SK-N-SH (cell line): ENCODE results near the gene MRPS2.

Experiments used
- CTCF ChIP-seq: fragments of 200-600 bp; sonication (generic); IDR thresholded peaks from 2 replicates; pipeline ENCODE4 v1.6.1; 2017; ENCODE audit warnings: antibody characterized with exemption, mild to moderate bottlenecking, moderate library complexity
- EZH2phosphoT487 ChIP-seq: fragments of 200-600 bp; sonication (generic); IDR thresholded peaks from 2 replicates; pipeline ENCODE4 v1.6.1; 2017; ENCODE audit warnings: low read depth, mixed run types, mild to moderate bottlenecking, antibody characterized with exemption, moderate library complexity, borderline replicate concordance
- FOXJ3 ChIP-seq: sonication (generic); formaldehyde crosslinking; IDR thresholded peaks from 2 replicates; pipeline ENCODE4 v1.5.1; 2020; ENCODE audit warnings: mild to moderate bottlenecking, missing genetic modification reagents
- IRF3 ChIP-seq: fragments of 150-350 bp; IDR thresholded peaks from 2 replicates; pipeline ENCODE4 v1.6.1; 2016; ENCODE audit warnings: mild to moderate bottlenecking, low read depth, low read length
- MXI1 ChIP-seq: IDR thresholded peaks from 2 replicates; pipeline ENCODE4 v1.6.1; 2012; ENCODE audit warnings: mild to moderate bottlenecking, low read depth, low read length, improper control_type of control experiment
- POLR2AphosphoS5 ChIP-seq: IDR thresholded peaks from 2 replicates; pipeline ENCODE4 v1.6.1; 2012; ENCODE audit warnings: low read depth, low read length
- SIN3A ChIP-seq: IDR thresholded peaks from 2 replicates; pipeline ENCODE4 v1.6.1; 2012; ENCODE audit warnings: low read depth, mild to moderate bottlenecking, low read length, moderate library complexity, borderline replicate concordance
- USF2 ChIP-seq: fragments of 150-350 bp; IDR thresholded peaks from 2 replicates; pipeline ENCODE4 v1.6.1; 2017; ENCODE audit warnings: antibody characterized with exemption, low read length, low read depth, borderline replicate concordance

- no peak for TF ChIP-seq EZH2phosphoT487
- no peak for TF ChIP-seq POLR2AphosphoS5
- TF ChIP-seq CTCF: no peak
- TF ChIP-seq USF2: no peak
- no peak for TF ChIP-seq FOXJ3 (CRISPR knock-in tag)
- TF ChIP-seq SIN3A: no peak
- TF ChIP-seq MXI1: no peak
- TF ChIP-seq IRF3: no peak
These were observed 25.0 kb downstream of the MRPS2 start for GRCh38 chr9:135525241-135526088.
